ENCODE data around the gene FUBP3.

Gene FUBP3

GRCh38 chr9:130578865-130579737, at the start of gene FUBP3:
Gene FUBP3 (plus strand): TSS chr9:130579577. CDS start chr9:130579681, 104 bp downstream.
- TF ChIP-seq CTCF (IDR thresholded peaks at IDR 0.05; ENCODE audit: low read depth, low read length) (no peak), EZH2phosphoT487 (IDR thresholded peaks at IDR 0.05; ENCODE audit: low read depth) (no peak)
- Histone ChIP-seq H3K9ac (ENCODE audit: low read length) (peak within 1 kb of the TSS; percentile 93), H2AFZ (ENCODE audit: low read depth, low read length) (peak within 1 kb of the TSS; percentile 41; the same call in 1 of the 2 replicates), H3K27me3 (ENCODE audit: low read depth, low read length) (no peaks in the 10 kb centered on the region), H3K4me1 (ENCODE audit: low read length) (peaks cover 19% of the 10 kb centered on the region), H3K27ac (ENCODE audit: low read length) (peak within 1 kb of the TSS; percentile 65), H3K79me2 (ENCODE audit: low read length) (peaks cover 61% of the 10 kb centered on the region), H3K4me3 (ENCODE audit: low read length) (peak within 1 kb of the TSS; percentile 92), H3K4me2 (ENCODE audit: low read length) (peak within 1 kb of the TSS; percentile 97), H3K9me3 (ENCODE audit: insufficient read depth, low read length) (no peaks in the 10 kb centered on the region), H3K36me3 (replicated peaks; ENCODE audit: low read depth, low read length) (peaks cover 24% of the 10 kb centered on the region), H4K20me1 (ENCODE audit: insufficient read depth, low read length) (peaks cover 14% of the 10 kb centered on the region)

- no peak overlapping the region for H3K27ac ChIP-seq (ENCODE audit: low read length)
- H3K4me1 ChIP-seq (ENCODE audit: low read length), result no peaks in the 10 kb centered on the region
- H3K79me2 ChIP-seq (ENCODE audit: low read length), result no peaks in the 10 kb centered on the region
- no peak overlapping the region for H3K4me2 ChIP-seq (ENCODE audit: low read length)
- H2AFZ ChIP-seq (ENCODE audit: low read depth, low read length), result no peak overlapping the region
- H3K4me3 ChIP-seq (ENCODE audit: low read length), result no peak overlapping the region
- H4K20me1 ChIP-seq (ENCODE audit: insufficient read depth, low read length), result no peaks in the 10 kb centered on the region
- no peaks in the 10 kb centered on the region for H3K36me3 ChIP-seq (replicated peaks; ENCODE audit: low read depth, low read length)
- no peak overlapping the region for H3K9ac ChIP-seq (ENCODE audit: low read length)
- no peaks in the 10 kb centered on the region for H3K9me3 ChIP-seq (ENCODE audit: insufficient read depth, low read length)
- TF ChIP-seq EZH2phosphoT487 (IDR thresholded peaks at IDR 0.05; ENCODE audit: low read depth), result no peak
- TF ChIP-seq CTCF (IDR thresholded peaks at IDR 0.05; ENCODE audit: low read depth, low read length), result no peak
- H3K27me3 ChIP-seq (ENCODE audit: low read depth, low read length), result peaks cover 11% of the 10 kb centered on the region; the same call in 1 of the 2 replicates
Observed at GRCh38 chr9:130530938-130531337, 48.4 kb upstream of the FUBP3 start.

- H2AFZ ChIP-seq (ENCODE audit: low read depth, low read length), result no peak overlapping the region
- no peaks in the 10 kb centered on the region for H3K9me3 ChIP-seq (ENCODE audit: insufficient read depth, low read length)
- H3K79me2 ChIP-seq (ENCODE audit: low read length), result no peaks in the 10 kb centered on the region
- no peaks in the 10 kb centered on the region for H4K20me1 ChIP-seq (ENCODE audit: insufficient read depth, low read length)
- no peak for TF ChIP-seq EZH2phosphoT487 (IDR thresholded peaks at IDR 0.05; ENCODE audit: low read depth)
- TF ChIP-seq CTCF (IDR thresholded peaks at IDR 0.05; ENCODE audit: low read depth, low read length), result no peak
- no peaks in the 10 kb centered on the region for H3K36me3 ChIP-seq (replicated peaks; ENCODE audit: low read depth, low read length)
- H3K9ac ChIP-seq (ENCODE audit: low read length), result no peak overlapping the region
- H3K4me3 ChIP-seq (ENCODE audit: low read length), result no peak overlapping the region
- H3K4me2 ChIP-seq (ENCODE audit: low read length), result no peak overlapping the region
- no peak overlapping the region for H3K27ac ChIP-seq (ENCODE audit: low read length)
- H3K4me1 ChIP-seq (ENCODE audit: low read length), result no peaks in the 10 kb centered on the region
- peaks cover 14% of the 10 kb centered on the region; the same call in 1 of the 2 replicates for H3K27me3 ChIP-seq (ENCODE audit: low read depth, low read length)
Observed at GRCh38 chr9:130531670-130532069, 47.7 kb upstream of the FUBP3 start.

- Histone ChIP-seq H3K27me3 (ENCODE audit: low read depth, low read length) (peaks cover 21% of the 10 kb centered on the region), H3K36me3 (replicated peaks; ENCODE audit: low read depth, low read length) (no peaks in the 10 kb centered on the region), H3K4me1 (ENCODE audit: low read length) (no peaks in the 10 kb centered on the region), H4K20me1 (ENCODE audit: insufficient read depth, low read length) (no peaks in the 10 kb centered on the region), H3K27ac (ENCODE audit: low read length) (no peak overlapping the region), H3K4me3 (ENCODE audit: low read length) (no peak overlapping the region), H3K9ac (ENCODE audit: low read length) (no peak overlapping the region), H3K9me3 (ENCODE audit: insufficient read depth, low read length) (no peaks in the 10 kb centered on the region), H3K79me2 (ENCODE audit: low read length) (no peaks in the 10 kb centered on the region), H3K4me2 (ENCODE audit: low read length) (no peak overlapping the region), H2AFZ (ENCODE audit: low read depth, low read length) (no peak overlapping the region)
- no peak for TF ChIP-seq EZH2phosphoT487 (IDR thresholded peaks at IDR 0.05; ENCODE audit: low read depth)
- TF ChIP-seq CTCF (IDR thresholded peaks at IDR 0.05; ENCODE audit: low read depth, low read length), result no peak
Observed at GRCh38 chr9:130532426-130533080, 46.8 kb upstream of the FUBP3 start.
